Glomerular endothelial cell (primary cell): Measurements from ENCODE around the gene ZNF497. TPM values are rescaled to one million over a fixed set of nuclear protein-coding genes. Genes with fewer than 3 reads are reported as not detected.

ENCODE experiments used
- DNase-seq: peaks from one replicate; pipeline ENCODE4 v3.0.0-alpha.2; 2011; ENCODE audit warnings: low read depth, low spot score; ENCODE audit errors: extremely low read depth
- total RNA-seq: library from RNA; depleted of rRNA; stranded (reverse); fragments of >200 nt; gene quantifications from 2 replicates; pipeline ENCODE4 v1.2.3, GENCODE V29; 2015

ZNF497 gene
- total RNA-seq, 1 donor from 2014 or later: 1.2 TPM

DNA sequence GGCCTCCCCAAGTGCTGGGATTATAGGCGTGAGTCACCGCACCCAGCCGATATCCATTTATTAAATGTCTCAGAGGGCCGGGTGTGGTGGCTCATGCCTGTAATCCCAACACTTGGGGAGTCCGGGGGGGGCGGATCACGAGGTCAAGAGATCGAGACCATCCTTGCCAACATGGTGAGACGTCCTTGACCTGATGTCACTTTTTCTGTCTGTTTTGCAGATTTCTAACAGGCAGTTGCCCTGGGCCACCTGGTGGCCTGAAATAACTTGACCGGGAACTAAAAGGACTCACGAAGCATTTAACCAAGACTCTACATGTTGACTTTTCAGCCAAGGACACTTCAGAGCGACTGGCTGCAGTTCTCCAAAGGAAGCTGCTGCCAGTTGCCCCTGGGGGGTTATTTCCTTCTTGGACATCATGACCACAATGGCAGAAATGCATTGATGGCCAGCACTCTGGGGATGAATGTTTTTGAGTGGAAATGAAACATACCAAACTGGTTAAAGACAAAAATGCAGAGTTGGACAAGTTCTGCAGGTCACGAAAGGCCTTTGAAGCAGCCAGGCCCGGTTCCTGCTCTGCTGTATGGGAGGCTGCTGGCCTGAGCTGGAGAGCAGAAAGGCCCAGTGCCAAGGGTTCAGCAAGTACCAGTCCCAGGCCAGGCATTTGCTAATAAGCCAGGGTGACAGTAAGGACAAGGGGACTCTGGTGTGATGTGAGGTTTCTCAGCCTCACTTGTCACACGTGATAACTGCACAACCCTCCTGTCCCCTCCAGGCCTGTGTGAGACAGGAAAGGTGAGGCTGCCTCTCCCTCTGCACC, 10.0 kb upstream of the ZNF497 start:
- DNase-seq: no peak

GRCh38 chr19:58368561-58369360, 6.2 kb upstream of the ZNF497 start:
- no peak for DNase-seq

DNA sequence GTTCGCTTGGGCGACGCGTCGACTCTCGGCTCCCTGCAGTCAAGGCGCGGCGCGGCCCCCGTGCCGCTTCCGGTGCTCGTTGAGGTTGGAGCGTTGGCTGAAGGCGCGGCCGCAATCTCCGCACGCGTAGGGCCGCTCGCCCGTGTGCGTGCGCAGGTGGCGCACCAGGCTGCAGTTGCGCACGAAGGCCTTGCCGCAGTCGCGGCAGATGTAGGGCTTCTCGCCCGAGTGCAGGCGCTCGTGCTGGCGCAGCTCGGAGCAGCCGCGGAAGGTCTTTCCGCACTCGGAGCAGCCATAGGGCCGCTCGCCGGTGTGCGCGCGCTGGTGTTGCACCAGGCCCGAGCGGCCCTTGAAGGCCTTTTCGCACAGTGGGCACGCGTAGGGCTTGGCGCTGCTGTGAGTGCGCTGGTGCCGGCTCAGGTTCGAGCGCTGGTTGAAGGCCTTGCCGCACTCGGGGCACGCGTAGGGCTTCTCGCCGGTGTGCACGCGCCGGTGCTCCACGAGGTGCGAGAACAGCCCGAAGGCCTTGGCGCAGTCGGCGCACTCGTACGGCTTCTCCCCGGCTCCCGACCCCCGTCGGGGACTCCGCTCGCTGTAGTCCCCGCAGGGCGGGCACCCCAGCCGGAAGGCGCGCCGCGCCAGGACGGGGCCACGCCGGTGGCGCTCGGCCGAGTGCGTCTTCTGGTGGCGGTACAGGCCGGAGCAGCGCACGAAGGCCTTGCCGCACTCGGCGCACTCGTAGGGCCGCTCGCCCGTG, 5.3 kb upstream of the ZNF497 start:
- DNase-seq: no peak

DNA sequence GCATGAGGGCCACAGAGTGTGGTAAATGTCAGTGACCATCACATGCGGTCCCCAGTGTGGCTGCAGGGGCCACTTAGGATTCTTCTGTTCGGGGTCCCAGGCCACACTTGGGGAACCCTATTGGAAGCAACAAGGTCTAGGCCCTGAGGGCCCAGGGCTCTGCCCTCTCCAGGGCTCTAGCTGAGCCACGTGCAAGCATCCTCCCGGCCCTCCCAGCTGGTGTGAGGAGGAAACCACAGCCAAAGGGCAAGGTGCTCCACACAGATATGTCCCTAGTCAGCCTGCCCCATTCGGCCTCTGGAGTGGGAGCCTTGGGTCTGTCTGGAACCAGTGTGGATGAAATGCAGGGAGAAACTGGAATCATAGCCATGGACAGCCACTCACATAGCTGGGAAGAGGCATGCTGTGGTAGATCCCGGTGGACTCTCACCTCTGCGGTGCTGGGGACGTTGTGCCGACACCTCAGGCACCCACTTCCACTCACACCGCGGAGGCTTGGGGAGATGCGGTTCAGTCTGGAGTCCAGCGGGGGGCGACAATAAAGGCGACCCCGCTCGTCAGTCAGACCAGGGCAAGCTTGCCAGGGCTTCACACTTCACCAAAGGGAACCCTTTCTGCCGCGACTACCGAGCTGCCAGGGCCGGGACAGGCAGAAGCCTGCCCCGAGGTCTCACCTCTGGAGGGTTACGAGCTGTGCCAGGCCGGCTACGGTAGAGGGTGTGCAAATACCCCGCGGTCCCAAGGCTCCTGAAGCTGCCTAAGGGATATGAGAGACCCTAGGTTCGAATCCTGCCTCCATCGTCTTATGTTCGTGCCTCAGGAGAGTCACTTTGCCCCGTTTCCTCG, 4.3 kb upstream of the ZNF497 start:
- DNase-seq: no peak

DNA sequence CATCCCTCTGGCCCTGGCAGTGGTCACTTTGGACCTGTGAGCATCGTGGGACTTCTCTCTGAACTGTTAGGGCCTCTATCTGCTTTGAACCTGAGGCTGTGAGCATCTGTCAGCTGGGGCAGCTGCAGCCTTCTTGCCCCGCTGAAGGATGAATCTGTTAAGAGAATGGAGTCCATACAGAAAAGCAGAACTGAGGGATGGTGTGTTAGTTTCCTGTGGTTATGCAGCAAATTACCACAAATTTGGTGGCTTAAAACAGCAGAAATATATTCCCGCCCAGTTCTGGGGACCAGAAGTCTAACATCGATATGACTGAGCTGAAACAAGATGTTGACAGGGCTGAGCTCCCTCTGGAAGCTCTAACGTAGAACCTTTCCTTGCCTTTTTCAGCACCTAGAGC, 1.6 kb upstream of the ZNF497 start:
- no peak for DNase-seq

DNA sequence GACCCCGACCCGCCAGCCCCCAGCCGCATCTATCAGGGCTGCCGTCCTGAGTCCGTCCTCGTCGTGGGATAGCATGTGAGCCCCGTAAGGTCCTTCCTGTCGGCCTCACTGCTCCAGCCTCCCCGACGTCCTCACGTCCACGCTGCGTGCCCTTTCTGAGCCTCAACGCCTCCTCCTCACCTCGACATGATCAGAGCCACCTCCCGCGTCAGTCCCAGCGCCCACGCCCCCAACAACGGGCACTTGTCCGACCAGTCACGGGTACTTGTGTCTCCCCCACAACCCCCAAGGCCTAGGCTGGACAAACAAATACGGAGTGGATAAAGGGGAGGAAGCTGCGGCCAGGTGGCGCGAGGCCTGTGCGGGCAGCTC, 665 bp downstream of the ZNF497 start:
- no peak for DNase-seq

DNA sequence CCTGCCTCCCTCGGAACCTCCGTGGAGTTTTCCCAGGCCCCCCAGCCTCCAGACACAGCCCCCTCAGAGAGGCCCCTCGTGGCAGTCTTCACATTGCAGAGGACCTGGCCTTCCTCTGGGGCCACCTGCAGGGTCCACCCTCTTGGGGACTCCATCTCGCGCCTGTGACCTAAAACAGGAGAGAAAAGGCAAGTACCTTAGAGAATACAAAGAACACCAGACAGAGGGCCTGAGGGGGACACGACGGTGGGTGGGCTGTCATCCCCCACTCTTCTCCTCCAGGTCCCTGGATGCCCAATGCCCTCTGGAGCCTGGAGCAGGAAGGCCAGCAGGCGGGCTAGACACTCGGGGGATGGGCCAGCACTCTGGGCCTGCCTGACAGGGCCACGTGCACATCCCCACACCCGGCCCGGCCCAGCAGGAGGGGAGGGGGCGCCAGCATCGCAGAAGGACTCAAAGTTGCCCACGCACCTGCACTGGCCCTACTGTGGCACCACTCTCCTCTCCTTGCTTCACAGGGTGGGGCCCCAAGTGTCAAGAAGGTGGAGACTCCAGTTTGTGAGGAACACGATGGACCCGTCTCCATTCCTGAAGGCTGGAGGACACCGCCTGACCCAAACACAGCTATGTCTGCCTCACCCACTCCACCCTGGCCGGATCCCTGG, 4.9 kb downstream of the ZNF497 start:
- DNase-seq: no peak

DNA sequence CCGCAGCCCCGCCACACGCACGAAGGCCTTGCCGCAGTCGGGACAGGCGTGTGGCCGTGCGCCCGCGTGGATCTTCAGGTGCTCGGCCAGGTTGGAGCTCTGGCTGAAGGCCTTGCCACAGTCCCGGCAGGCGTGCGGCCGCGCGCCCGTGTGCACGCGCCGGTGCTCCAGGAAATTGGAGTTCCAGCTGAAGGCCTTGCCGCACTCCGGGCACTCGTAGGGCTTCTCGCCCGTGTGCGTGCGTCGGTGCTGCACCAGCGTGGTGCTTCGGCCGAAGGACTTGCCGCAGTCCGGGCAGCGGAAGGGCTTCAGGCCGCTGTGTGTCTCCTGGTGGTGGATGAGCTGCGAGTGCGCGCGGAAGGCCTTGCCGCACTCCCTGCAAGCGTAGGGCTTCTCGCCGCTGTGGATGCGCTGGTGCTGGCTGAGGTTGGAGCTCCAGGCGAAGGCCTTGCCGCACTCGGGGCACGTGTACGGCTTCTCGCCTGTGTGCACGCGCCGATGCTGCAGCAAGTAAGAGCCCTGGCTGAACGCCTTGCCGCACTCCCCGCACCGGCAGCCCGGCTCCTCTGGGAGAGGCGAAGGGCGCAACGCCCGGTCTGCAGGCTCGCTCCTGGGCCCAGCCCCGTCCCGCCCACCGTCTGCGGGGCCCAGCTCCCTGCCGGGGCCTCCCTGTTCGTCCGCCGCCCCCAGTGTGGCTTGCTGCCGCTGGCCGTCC, 5.6 kb downstream of the ZNF497 start:
- no peak for DNase-seq

GRCh38 chr19:58355908-58356765, 6.4 kb downstream of the ZNF497 start:
- DNase-seq: no peak

- no peak for DNase-seq
These were observed 7.2 kb downstream of the ZNF497 start for GRCh38 chr19:58355215-58355796.

GRCh38 chr19:58354478-58355030, 8.0 kb downstream of the ZNF497 start:
- no peak for DNase-seq

GRCh38 chr19:58353717-58354477, 8.7 kb downstream of the ZNF497 start:
- no peak for DNase-seq

GRCh38 chr19:58352760-58353671, 9.5 kb downstream of the ZNF497 start, which contains the start of gene A1BG:
TSS of gene A1BG (minus strand) at chr19:58353492. CDS start at chr19:58353437, 55 bp downstream.
- DNase-seq: no peak

GRCh38 chr19:58351990-58352755, 10.4 kb downstream of the ZNF497 start:
- no peak for DNase-seq

DNA sequence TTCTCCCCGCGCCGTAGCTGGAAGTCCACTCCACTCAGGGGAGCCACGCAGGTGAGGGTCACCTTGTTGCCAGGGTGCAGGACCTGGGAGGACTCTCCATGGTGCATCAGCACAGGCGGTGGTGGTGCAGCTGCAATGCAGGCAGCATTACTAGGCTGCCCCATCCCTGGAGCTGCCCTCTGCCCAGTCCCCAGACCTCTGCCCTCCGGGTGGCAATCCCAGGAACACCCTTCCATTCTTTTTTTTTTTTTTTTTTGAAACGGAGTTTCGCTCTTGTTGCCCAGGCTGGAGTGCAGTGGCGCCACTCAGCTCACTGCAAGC, 11.0 kb downstream of the ZNF497 start:
- DNase-seq: no peak
